Glomerular visceral epithelial cell (primary cell): ENCODE results near the gene CEACAM4.

Experiments
- DNase-seq: peaks from one replicate; pipeline ENCODE4 v3.0.0-alpha.2; 2016; ENCODE audit errors: extremely low spot score

Gene CEACAM4

DNA sequence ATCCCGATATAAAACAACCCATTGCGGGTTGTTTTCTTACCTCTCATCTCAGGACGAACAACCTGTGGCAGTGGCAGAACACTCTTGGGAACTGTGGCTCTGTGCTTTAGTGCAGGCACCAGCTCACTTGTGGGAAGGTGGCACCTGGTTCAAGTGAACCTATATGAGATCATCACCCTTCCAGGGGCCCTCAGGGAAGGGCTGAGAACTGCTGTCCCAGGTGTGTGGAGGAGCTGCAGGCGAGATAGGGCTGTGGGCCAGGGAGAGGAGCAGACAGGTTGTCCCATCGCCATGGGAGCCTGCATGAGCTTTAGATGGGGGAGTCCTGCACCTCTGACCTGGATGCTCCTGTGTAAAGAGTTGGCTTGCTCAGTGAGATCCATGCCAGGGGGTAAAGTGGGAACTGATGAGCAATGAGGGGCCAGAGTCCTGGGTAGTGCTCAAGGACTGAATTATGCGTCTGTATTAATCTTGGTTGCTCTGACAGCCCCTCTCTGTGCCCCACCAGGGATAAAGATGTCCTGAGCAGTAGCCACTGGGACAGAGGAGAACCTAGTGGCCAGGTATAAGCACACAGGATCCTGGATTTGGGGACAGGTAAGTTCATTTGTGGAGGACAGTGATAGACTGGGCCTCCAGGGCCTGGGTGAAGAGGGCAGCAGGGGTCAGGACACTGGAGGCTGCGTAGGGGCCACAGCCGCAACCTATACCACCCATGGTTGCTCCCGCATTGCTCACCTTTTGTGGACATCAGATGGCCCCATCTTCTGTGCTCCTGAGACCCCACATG, 8.7 kb downstream of the CEACAM4 start:
- no peak for DNase-seq

- peak; percentile 16 for DNase-seq
These were observed 9.9 kb downstream of the CEACAM4 start for GRCh38 chr19:41616792-41617621.

- DNase-seq: no peak
These were observed 11.7 kb downstream of the CEACAM4 start for GRCh38 chr19:41615207-41615606.

- DNase-seq: no peak
These were observed 14.4 kb downstream of the CEACAM4 start for GRCh38 chr19:41612483-41612882.

GRCh38 chr19:41610789-41611188, 16.1 kb downstream of the CEACAM4 start:
- no peak for DNase-seq

GRCh38 chr19:41607668-41608067, 19.2 kb downstream of the CEACAM4 start:
- no peak for DNase-seq

- DNase-seq: no peak
These were observed 20.5 kb downstream of the CEACAM4 start for GRCh38 chr19:41606215-41606837.

- no peak for DNase-seq
These were observed 22.0 kb downstream of the CEACAM4 start for GRCh38 chr19:41604831-41605230.

DNA sequence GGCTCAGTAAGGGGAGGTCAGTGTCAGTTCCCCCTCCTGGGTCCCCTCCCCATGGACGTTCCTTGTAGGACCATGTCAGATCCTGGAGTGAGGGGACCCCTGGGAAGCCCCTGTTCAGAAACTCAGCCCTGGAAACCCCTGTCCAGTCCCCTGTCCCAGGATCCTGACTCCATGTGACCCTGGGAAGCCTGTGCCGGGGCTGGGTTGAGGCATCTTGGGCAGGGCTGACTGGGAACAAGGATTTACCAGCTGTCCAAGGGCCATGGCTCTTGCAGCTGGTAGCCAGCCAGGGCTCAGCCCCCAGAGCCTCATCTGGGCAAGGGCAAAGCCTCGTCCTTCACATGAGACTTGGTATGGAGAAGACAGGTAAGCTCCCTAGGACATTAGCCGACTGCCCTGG, 25.1 kb downstream of the CEACAM4 start:
- no peak for DNase-seq

- DNase-seq: no peak
These were observed 27.5 kb downstream of the CEACAM4 start for GRCh38 chr19:41599175-41599966.

- peak; percentile 59 for DNase-seq
These were observed 29.3 kb downstream of the CEACAM4 start for GRCh38 chr19:41597600-41598041.

- no peak for DNase-seq
These were observed 31.0 kb downstream of the CEACAM4 start for GRCh38 chr19:41595890-41596280.

DNA sequence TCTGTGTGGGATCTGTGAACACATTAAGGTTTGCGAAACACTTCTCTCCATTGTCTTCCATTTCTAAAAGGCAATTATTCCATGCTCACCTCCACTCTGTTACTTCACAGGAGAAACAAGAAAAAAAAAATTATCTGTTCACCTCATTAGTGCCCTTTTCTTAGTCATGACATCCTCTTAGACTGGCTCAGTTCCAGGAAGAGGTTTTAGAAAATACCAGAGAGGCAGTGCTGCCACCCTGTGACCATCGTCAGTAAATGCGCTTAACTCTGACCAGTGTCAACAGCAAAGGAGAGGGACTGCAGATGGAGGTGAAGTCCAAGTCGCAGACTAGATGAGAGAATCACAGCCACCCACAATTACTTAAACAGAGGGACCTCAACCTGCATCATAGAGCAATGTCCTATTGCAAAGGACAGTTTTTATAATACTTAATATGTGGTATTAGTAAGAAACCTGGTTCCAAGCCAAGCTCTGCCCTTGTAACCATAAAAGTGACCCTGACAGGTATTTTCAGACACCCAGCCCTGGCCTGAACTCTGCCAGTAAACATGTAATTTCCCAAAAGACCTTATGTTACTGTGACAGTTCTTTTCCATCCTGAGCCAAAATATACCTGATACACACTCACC, 31.5 kb downstream of the CEACAM4 start:
- peak; percentile 71 for DNase-seq

- DNase-seq: no peak
These were observed 34.8 kb downstream of the CEACAM4 start for GRCh38 chr19:41591951-41592562.

- DNase-seq: no peak
These were observed 35.9 kb downstream of the CEACAM4 start for GRCh38 chr19:41590936-41591335.

- no peak for DNase-seq
These were observed 37.5 kb downstream of the CEACAM4 start for GRCh38 chr19:41589371-41589770.

DNA sequence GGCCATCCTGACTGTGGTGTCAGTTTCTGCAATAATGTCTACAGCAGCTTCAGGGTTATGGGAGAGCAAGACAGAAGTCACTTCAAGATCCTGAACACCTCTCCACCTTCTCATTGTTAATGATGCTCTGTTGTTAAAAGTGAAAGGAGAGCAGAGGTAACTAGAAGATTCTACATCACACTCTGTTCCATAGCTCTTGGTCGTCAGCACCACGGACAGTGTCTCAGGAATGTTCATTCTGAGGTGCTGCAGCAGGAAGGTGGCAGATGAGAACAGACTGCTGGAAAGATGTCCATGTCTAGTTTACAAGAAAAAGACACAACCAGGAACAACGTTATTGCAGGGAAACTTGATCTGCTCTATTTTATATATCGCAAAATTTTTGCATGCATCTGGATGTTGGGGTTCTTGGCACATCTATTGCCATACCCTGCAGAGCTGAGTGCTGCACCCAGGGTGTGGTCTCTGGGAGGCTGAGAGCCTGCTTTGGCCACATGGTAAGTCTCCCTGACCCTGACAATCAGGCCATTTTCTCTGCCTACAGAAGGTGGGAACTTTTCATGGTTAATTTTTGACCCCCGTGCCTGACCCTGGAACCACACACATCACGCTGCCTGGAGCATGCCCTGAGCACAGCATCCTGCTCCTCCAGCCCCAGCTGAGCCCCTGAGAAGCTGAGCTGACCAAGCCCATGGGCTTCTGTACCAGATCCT, 38.2 kb downstream of the CEACAM4 start:
- DNase-seq: peak; percentile 23

GRCh38 chr19:41587838-41588210, 39.0 kb downstream of the CEACAM4 start:
- no peak for DNase-seq

DNA sequence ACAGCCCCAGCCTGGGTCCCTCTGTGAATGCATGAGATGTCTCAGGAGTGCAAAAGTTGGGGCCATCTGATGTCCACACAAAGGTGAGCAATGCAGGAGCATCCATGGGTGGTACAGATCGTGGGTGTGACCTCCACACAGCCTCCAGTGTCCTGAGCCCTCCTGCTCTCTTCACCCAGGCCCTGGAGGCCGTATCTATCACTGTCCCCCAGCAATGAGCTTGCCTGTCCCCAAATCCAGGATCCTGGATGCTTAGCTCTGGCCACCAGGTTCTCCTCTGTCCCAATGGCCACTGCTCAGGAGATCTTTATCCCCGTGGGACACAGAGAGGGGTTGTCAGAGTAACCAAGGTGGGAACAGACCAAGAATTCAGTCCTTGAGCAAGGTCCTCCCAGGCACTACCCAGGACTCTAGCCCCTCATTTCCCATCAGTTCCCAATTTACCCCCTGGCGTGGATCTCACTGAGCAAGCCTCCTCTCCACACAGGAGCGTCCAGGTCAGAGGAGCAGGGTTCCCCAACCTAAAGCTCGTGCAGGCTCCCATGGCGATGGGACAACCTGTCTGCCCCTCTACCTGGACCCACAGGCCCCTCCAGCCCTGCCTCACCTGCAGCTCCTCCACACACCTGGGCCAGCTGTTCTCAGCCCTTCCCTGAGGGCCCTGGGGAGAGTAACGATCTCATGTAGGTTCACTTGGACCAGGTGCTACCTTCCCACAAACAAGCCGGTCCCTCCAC, 39.6 kb downstream of the CEACAM4 start:
- no peak for DNase-seq
